SK-N-SH (cell line): ENCODE measurements around the gene PLAC1. TPM values are rescaled to one million over a fixed set of nuclear protein-coding genes. Genes with fewer than 3 reads are reported as not detected.

Source experiments
- CTCF ChIA-PET: fragments of 300-600, 350-600 bp; formaldehyde crosslinking; extraction: SDS; loops from one replicate; lab custom pipeline; 2021; lab: Yijun Ruan, JAX
- POLR2A ChIA-PET: fragments of 350-600 bp; sonication (Branson Sonifier 250); formaldehyde crosslinking; extraction: SDS; loops from one replicate; lab custom pipeline; 2020; ENCODE audit warnings: antibody characterized with exemption, inconsistent platforms; lab: Yijun Ruan, JAX
- DNase-seq: peaks from one replicate; pipeline ENCODE4 v3.0.0; 2012
- H2AFZ ChIP-seq: fragments of 200-600 bp; sonication (generic); 2 replicates; pipeline ENCODE4 v1.8.1; 2016; ENCODE audit warnings: antibody characterized with exemption, mild to moderate bottlenecking, low read depth
- H3F3A ChIP-seq: fragments of 200-600 bp; sonication (generic); replicated peaks from 2 replicates; pipeline ENCODE3; 2016; ENCODE audit warnings: antibody characterized with exemption, mild to moderate bottlenecking; ENCODE audit not compliant: insufficient read depth
- H3K27ac ChIP-seq, 2 experiments: fragments of 200-500 bp in 1 of 2; fragments of 200-600 bp in 1 of 2; sonication (Bioruptor generic) in 1 of 2; sonication (generic), shearing (Covaris generic) in 1 of 2; 2 replicates each; pipeline versions ENCODE4 v1.5.1 to v1.6.1; 2014 to 2016; ENCODE audit warnings: low read depth in 2 of 2, inconsistent platforms in 1 of 2, low read length in 1 of 2, mild to moderate bottlenecking in 1 of 2, mixed read lengths in 1 of 2
- H3K27me3 ChIP-seq: fragments of 200-600 bp; sonication (generic), shearing (Covaris generic); 2 replicates; pipeline ENCODE4 v1.6.1; 2016; ENCODE audit warnings: mixed run types; ENCODE audit not compliant: insufficient read depth
- H3K36me3 ChIP-seq, 2 experiments: fragments of 200-500 bp in 1 of 2; fragments of 200-600 bp in 1 of 2; sonication (Bioruptor generic) in 1 of 2; sonication (generic) in 1 of 2; replicated peaks in 1 of 2; 2 replicates each; pipeline versions ENCODE3 to v1.5.1; 2014 to 2016; ENCODE audit warnings: low read length in 1 of 2, mild to moderate bottlenecking in 1 of 2; ENCODE audit not compliant: insufficient read depth in 2 of 2, control insufficient read depth in 1 of 2
- H3K4me1 ChIP-seq, 2 experiments: fragments of 200-500 bp in 1 of 2; fragments of 200-600 bp in 1 of 2; sonication (Bioruptor generic) in 1 of 2; sonication (generic), shearing (Covaris generic) in 1 of 2; 2 replicates each; pipeline versions ENCODE4 v1.5.1 to v1.6.1; 2014 to 2016; ENCODE audit warnings: low read depth in 1 of 2, low read length in 1 of 2, mixed run types in 1 of 2; ENCODE audit not compliant: insufficient read depth in 2 of 2, control insufficient read depth in 1 of 2
- H3K4me2 ChIP-seq: fragments of 200-600 bp; sonication (generic), shearing (Covaris generic); 2 replicates; pipeline ENCODE4 v1.6.1; 2017; ENCODE audit warnings: mixed run types
- H3K4me3 ChIP-seq, 2 experiments: fragments of 200-500 bp in 1 of 2; fragments of 200-600 bp in 1 of 2; sonication (Bioruptor generic) in 1 of 2; sonication (generic), shearing (Covaris generic) in 1 of 2; 2 replicates each; pipeline versions ENCODE4 v1.5.1 to v1.8.1; 2014 to 2016; ENCODE audit warnings: low read depth in 2 of 2, inconsistent platforms in 1 of 2, low read length in 1 of 2, mild to moderate bottlenecking in 1 of 2, mixed read lengths in 1 of 2, moderate library complexity in 1 of 2
- H3K79me2 ChIP-seq: fragments of 200-600 bp; sonication (generic); 2 replicates; pipeline ENCODE4 v1.8.1; 2017; ENCODE audit warnings: mild to moderate bottlenecking; ENCODE audit not compliant: insufficient read depth
- H3K9ac ChIP-seq: fragments of 200-600 bp; sonication (generic); 2 replicates; pipeline ENCODE4 v1.6.1; 2017; ENCODE audit warnings: mixed run types
- H3K9me2 ChIP-seq: fragments of 200-600 bp; sonication (generic); 2 replicates; pipeline ENCODE4 v1.6.1; 2017; ENCODE audit warnings: mixed run types
- H3K9me3 ChIP-seq: fragments of 200-600 bp; sonication (generic); 2 replicates; pipeline ENCODE4 v1.6.1; 2017; ENCODE audit warnings: mixed run types, mild to moderate bottlenecking, moderate library complexity
- H4K20me1 ChIP-seq: fragments of 200-600 bp; sonication (generic); 2 replicates; pipeline ENCODE4 v1.6.1; 2017; ENCODE audit warnings: mild to moderate bottlenecking, mixed run types; ENCODE audit not compliant: insufficient read depth
- CHD2 ChIP-seq: fragments of 150-350 bp; IDR thresholded peaks from 2 replicates; pipeline ENCODE4 v1.6.1; 2018; ENCODE audit warnings: low read length; ENCODE audit not compliant: partially characterized antibody
- ELF1 ChIP-seq: IDR thresholded peaks from 2 replicates; pipeline ENCODE4 v1.4.0; 2012
- EP300 ChIP-seq, 2 experiments: IDR thresholded peaks; 2 replicates each; pipeline versions ENCODE4 v1.4.0 to v1.6.1; 2012; ENCODE audit warnings: borderline replicate concordance in 1 of 2, low read depth in 1 of 2, low read length in 1 of 2
- EZH2phosphoT487 ChIP-seq: fragments of 200-600 bp; sonication (generic); IDR thresholded peaks from 2 replicates; pipeline ENCODE4 v1.6.1; 2017; ENCODE audit warnings: low read depth, mixed run types, mild to moderate bottlenecking, antibody characterized with exemption, moderate library complexity, borderline replicate concordance
- FOSL2 ChIP-seq: IDR thresholded peaks from 2 replicates; pipeline ENCODE4 v1.4.0; 2012; ENCODE audit warnings: low read depth, mild to moderate bottlenecking, moderate library complexity, borderline replicate concordance
- MEF2A ChIP-seq: IDR thresholded peaks from 2 replicates; pipeline ENCODE4 v1.4.0; 2012; ENCODE audit warnings: low read depth, borderline replicate concordance
- MXI1 ChIP-seq: IDR thresholded peaks from 2 replicates; pipeline ENCODE4 v1.6.1; 2012; ENCODE audit warnings: mild to moderate bottlenecking, low read depth, low read length, improper control_type of control experiment
- NRF1 ChIP-seq: IDR thresholded peaks from 2 replicates; pipeline ENCODE4 v1.6.1; 2012; ENCODE audit warnings: low read depth, mild to moderate bottlenecking, low read length
- RAD21 ChIP-seq: IDR thresholded peaks from 2 replicates; pipeline ENCODE4 v1.6.1; 2012; ENCODE audit warnings: mild to moderate bottlenecking, low read length
- RCOR1 ChIP-seq: fragments of 150-350 bp; IDR thresholded peaks from 2 replicates; pipeline ENCODE4 v1.6.1; 2017; ENCODE audit warnings: antibody characterized with exemption, low read length
- SIN3A ChIP-seq: IDR thresholded peaks from 2 replicates; pipeline ENCODE4 v1.6.1; 2012; ENCODE audit warnings: low read depth, mild to moderate bottlenecking, low read length, moderate library complexity, borderline replicate concordance
- SMC3 ChIP-seq: IDR thresholded peaks from 2 replicates; pipeline ENCODE4 v1.6.1; 2012; ENCODE audit warnings: low read depth, low read length, improper control_type of control experiment
- TCF12 ChIP-seq: IDR thresholded peaks from 2 replicates; pipeline ENCODE4 v1.4.0; 2012
- WGBS: methylation state at CpG from one replicate; pipeline ENCODE4 v1.1.6; 2017; ENCODE audit warnings: low lambda C conversion rate; 5-methylcytosine and 5-hydroxymethylcytosine counted together
- polyA plus RNA-seq, 3 experiments: library from polyadenylated mRNA; depleted of rRNA; stranded (reverse); fragments of >200 nt; gene quantifications; 2 replicates each; pipeline ENCODE4 v1.2.3, GENCODE V29; 2012
- TF ChIP-seq, protein P1 (sequence below): IDR thresholded peaks from 2 replicates; pipeline ENCODE4 v1.4.0; 2012; ENCODE audit warnings: low read depth, borderline replicate concordance
- TF ChIP-seq, protein P2 (sequence below): fragments of 150-350 bp; IDR thresholded peaks from 2 replicates; pipeline ENCODE4 v1.6.1; 2017; ENCODE audit warnings: antibody characterized with exemption, low read length, low read depth, borderline replicate concordance
- TF ChIP-seq, protein P3 (sequence below): IDR thresholded peaks from 2 replicates; pipeline ENCODE4 v1.6.1; 2012; ENCODE audit warnings: mild to moderate bottlenecking, low read depth, low read length, moderate library complexity
- TF ChIP-seq, protein P4 (sequence below): IDR thresholded peaks from 2 replicates; pipeline ENCODE4 v1.4.0; 2012; ENCODE audit warnings: low read depth, borderline replicate concordance
- TF ChIP-seq, protein P5 (sequence below): IDR thresholded peaks from 2 replicates; pipeline ENCODE4 v1.4.0; 2012; ENCODE audit warnings: low read depth
- TF ChIP-seq, protein P6 (sequence below): fragments of 200-600 bp; sonication (generic); IDR thresholded peaks from 2 replicates; pipeline ENCODE4 v1.6.1; 2017; ENCODE audit warnings: antibody characterized with exemption, mild to moderate bottlenecking, moderate library complexity

The PLAC1 gene
- polyA plus RNA-seq, 1 of the 3 experiments (the other 2 are of a cell fraction): 50.9 TPM

DNA sequence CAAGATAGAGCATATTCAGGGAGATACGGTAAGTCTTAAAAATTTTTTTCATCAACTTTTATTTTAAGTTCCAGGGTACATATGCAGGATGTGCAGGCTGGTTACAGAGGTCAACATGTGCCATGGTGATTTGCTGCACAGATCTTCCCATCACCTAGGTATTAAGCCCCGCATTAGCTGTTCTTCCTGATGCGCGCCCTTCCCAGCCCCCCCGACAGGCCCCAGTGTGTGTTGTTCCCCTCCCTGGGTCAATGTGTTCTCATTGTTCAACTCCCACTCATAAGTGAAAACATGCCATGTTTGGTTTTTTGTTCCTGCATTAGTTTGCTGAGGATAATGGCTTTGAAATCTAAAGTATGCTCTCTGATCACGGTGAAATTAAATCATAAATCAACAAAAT, 134.1 kb downstream of the PLAC1 start (continued):
- no peak for TF ChIP-seq EZH2phosphoT487

DNA sequence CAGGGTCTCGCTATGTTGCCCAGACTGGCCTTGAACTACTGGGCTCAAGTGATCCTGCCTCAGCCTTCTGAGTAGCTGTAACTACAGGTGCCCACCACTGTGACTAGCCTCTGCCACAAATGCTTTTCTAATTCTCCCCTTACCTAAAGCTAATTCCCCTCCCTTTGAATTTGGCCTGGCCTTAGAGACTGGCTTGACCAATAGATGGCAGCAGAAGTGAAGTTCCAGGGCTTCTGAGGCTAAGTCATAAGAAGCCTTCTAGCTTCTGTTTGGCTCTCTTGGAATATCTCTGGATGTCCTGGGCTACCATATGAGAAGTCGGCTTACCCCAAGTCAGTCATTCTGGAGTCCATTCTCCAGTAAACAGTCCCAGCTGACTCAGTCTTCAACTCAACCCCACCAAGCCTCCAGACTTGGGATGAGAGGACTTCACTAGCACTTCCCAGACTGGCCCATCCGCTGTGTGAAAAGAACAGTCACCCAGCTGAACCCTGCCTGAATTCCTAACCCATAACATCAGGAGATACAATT, 137.3 kb downstream of the PLAC1 start:
- ChIA-PET CTCF (interaction anchor here (0.6 to 3.1 kb wide), 33 partner anchors 10 to 393 kb away, joined by 3 to 22 read pairs (median 4); no protein-coding TSS in a partner anchor), POLR2A (no interaction called here)
- Histone ChIP-seq H3K9ac (no peak overlapping the region), H3K27ac (no peak overlapping the region), H3K4me2 (no peak overlapping the region), H3K4me3 (no peak overlapping the region), H3K9me2 (no peaks in the 10 kb centered on the region), H3K9me3 (no peaks in the 10 kb centered on the region), H3K4me1 (no peaks in the 10 kb centered on the region), H2AFZ (no peak overlapping the region; the same call in 1 of the 2 replicates), H3F3A (peaks cover 5% of the 10 kb centered on the region), H3K36me3 (no peaks in the 10 kb centered on the region), H3K27me3 (no peaks in the 10 kb centered on the region), H4K20me1 (no peaks in the 10 kb centered on the region), H3K79me2 (no peaks in the 10 kb centered on the region)
- 48% methylated on average over 3 of the region's 3 CpGs for WGBS
- TF ChIP-seq, protein P1, sequence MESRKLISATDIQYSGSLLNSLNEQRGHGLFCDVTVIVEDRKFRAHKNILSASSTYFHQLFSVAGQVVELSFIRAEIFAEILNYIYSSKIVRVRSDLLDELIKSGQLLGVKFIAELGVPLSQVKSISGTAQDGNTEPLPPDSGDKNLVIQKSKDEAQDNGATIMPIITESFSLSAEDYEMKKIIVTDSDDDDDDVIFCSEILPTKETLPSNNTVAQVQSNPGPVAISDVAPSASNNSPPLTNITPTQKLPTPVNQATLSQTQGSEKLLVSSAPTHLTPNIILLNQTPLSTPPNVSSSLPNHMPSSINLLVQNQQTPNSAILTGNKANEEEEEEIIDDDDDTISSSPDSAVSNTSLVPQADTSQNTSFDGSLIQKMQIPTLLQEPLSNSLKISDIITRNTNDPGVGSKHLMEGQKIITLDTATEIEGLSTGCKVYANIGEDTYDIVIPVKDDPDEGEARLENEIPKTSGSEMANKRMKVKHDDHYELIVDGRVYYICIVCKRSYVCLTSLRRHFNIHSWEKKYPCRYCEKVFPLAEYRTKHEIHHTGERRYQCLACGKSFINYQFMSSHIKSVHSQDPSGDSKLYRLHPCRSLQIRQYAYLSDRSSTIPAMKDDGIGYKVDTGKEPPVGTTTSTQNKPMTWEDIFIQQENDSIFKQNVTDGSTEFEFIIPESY: no peak
- TF ChIP-seq MEF2A (no peak), SIN3A (no peak), FOSL2 (no peak), MXI1 (no peak), NRF1 (no peak), EP300 (IDR thresholded peaks at IDR 0.05; ENCODE audit: borderline replicate concordance in 1 of 2, low read depth in 1 of 2, low read length in 1 of 2) (no peak), RCOR1 (no peak), ELF1 (no peak), SMC3 (peak; percentile 67), CHD2 (no peak), TCF12 (no peak), RAD21 (peak; percentile 81)
- TF ChIP-seq, protein P2, sequence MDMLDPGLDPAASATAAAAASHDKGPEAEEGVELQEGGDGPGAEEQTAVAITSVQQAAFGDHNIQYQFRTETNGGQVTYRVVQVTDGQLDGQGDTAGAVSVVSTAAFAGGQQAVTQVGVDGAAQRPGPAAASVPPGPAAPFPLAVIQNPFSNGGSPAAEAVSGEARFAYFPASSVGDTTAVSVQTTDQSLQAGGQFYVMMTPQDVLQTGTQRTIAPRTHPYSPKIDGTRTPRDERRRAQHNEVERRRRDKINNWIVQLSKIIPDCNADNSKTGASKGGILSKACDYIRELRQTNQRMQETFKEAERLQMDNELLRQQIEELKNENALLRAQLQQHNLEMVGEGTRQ: no peak
- TF ChIP-seq, protein P3, sequence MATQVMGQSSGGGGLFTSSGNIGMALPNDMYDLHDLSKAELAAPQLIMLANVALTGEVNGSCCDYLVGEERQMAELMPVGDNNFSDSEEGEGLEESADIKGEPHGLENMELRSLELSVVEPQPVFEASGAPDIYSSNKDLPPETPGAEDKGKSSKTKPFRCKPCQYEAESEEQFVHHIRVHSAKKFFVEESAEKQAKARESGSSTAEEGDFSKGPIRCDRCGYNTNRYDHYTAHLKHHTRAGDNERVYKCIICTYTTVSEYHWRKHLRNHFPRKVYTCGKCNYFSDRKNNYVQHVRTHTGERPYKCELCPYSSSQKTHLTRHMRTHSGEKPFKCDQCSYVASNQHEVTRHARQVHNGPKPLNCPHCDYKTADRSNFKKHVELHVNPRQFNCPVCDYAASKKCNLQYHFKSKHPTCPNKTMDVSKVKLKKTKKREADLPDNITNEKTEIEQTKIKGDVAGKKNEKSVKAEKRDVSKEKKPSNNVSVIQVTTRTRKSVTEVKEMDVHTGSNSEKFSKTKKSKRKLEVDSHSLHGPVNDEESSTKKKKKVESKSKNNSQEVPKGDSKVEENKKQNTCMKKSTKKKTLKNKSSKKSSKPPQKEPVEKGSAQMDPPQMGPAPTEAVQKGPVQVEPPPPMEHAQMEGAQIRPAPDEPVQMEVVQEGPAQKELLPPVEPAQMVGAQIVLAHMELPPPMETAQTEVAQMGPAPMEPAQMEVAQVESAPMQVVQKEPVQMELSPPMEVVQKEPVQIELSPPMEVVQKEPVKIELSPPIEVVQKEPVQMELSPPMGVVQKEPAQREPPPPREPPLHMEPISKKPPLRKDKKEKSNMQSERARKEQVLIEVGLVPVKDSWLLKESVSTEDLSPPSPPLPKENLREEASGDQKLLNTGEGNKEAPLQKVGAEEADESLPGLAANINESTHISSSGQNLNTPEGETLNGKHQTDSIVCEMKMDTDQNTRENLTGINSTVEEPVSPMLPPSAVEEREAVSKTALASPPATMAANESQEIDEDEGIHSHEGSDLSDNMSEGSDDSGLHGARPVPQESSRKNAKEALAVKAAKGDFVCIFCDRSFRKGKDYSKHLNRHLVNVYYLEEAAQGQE: no peak
- TF ChIP-seq, protein P4, sequence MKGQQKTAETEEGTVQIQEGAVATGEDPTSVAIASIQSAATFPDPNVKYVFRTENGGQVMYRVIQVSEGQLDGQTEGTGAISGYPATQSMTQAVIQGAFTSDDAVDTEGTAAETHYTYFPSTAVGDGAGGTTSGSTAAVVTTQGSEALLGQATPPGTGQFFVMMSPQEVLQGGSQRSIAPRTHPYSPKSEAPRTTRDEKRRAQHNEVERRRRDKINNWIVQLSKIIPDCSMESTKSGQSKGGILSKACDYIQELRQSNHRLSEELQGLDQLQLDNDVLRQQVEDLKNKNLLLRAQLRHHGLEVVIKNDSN: no peak
- TF ChIP-seq, protein P5, sequence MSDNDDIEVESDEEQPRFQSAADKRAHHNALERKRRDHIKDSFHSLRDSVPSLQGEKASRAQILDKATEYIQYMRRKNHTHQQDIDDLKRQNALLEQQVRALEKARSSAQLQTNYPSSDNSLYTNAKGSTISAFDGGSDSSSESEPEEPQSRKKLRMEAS: no peak
- TF ChIP-seq, protein P6, sequence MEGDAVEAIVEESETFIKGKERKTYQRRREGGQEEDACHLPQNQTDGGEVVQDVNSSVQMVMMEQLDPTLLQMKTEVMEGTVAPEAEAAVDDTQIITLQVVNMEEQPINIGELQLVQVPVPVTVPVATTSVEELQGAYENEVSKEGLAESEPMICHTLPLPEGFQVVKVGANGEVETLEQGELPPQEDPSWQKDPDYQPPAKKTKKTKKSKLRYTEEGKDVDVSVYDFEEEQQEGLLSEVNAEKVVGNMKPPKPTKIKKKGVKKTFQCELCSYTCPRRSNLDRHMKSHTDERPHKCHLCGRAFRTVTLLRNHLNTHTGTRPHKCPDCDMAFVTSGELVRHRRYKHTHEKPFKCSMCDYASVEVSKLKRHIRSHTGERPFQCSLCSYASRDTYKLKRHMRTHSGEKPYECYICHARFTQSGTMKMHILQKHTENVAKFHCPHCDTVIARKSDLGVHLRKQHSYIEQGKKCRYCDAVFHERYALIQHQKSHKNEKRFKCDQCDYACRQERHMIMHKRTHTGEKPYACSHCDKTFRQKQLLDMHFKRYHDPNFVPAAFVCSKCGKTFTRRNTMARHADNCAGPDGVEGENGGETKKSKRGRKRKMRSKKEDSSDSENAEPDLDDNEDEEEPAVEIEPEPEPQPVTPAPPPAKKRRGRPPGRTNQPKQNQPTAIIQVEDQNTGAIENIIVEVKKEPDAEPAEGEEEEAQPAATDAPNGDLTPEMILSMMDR: peak; percentile 84
- peak; percentile 61 for DNase-seq
